Nephron progenitor cell (in vitro differentiated cells): ENCODE data around the gene SLC12A3.

Source experiments
- DNase-seq: peaks from one replicate; pipeline ENCODE4 v3.0.0; 2021
- H3K27ac Mint-ChIP-seq: 2 replicates; pipeline ENCODE4 v1.8.0; 2021; ENCODE audit warnings: mild to moderate bottlenecking, moderate library complexity, mixed read lengths
- H3K27me3 Mint-ChIP-seq: 2 replicates; pipeline ENCODE4 v1.8.0; 2021; ENCODE audit warnings: mild to moderate bottlenecking, low read depth, mixed read lengths; ENCODE audit not compliant: poor library complexity
- H3K36me3 Mint-ChIP-seq: 2 replicates; pipeline ENCODE4 v1.8.0; 2021; ENCODE audit warnings: low read depth, mixed read lengths
- H3K4me1 Mint-ChIP-seq: 2 replicates; pipeline ENCODE4 v1.8.0; 2021; ENCODE audit warnings: mixed read lengths
- H3K4me3 Mint-ChIP-seq: 2 replicates; pipeline ENCODE4 v1.8.0; 2021; ENCODE audit warnings: mild to moderate bottlenecking, moderate library complexity, mixed read lengths
- H3K9me3 Mint-ChIP-seq: 2 replicates; pipeline ENCODE4 v1.8.0; 2021; ENCODE audit warnings: mild to moderate bottlenecking, moderate library complexity, mixed read lengths
- CTCF ChIP-seq: fragments of 200-600 bp; sonication (generic); IDR thresholded peaks from 2 replicates; pipeline ENCODE4 v1.5.0; 2021; ENCODE audit warnings: antibody characterized with exemption

Gene SLC12A3

GRCh38 chr16:56833243-56833970, 31.6 kb upstream of the SLC12A3 start:
- TF ChIP-seq CTCF = no peak
- H3K9me3 Mint-ChIP-seq = no peaks in the 10 kb centered on the region
- DNase-seq = no peak
- peaks cover 61% of the 10 kb centered on the region for H3K36me3 Mint-ChIP-seq
- peaks cover 5% of the 10 kb centered on the region for H3K4me1 Mint-ChIP-seq
- H3K27me3 Mint-ChIP-seq = peaks cover 3% of the 10 kb centered on the region
- no peak overlapping the region for H3K4me3 Mint-ChIP-seq
- no peak overlapping the region for H3K27ac Mint-ChIP-seq

GRCh38 chr16:56835320-56835719, 29.7 kb upstream of the SLC12A3 start:
- Mint-ChIP-seq H3K27ac (no peak overlapping the region), H3K9me3 (no peaks in the 10 kb centered on the region), H3K27me3 (peaks cover 3% of the 10 kb centered on the region), H3K4me1 (peaks cover 3% of the 10 kb centered on the region), H3K4me3 (no peak overlapping the region), H3K36me3 (peaks cover 59% of the 10 kb centered on the region)
- no peak for TF ChIP-seq CTCF
- no peak for DNase-seq

GRCh38 chr16:56836410-56837230, 28.4 kb upstream of the SLC12A3 start:
- Mint-ChIP-seq H3K4me1 (no peaks in the 10 kb centered on the region), H3K36me3 (peaks cover 71% of the 10 kb centered on the region), H3K27me3 (peaks cover 3% of the 10 kb centered on the region), H3K9me3 (no peaks in the 10 kb centered on the region), H3K27ac (no peak overlapping the region), H3K4me3 (no peak overlapping the region)
- no peak for DNase-seq
- TF ChIP-seq CTCF = no peak

- Mint-ChIP-seq H3K9me3 (no peaks in the 10 kb centered on the region), H3K36me3 (peaks cover 68% of the 10 kb centered on the region), H3K4me1 (no peaks in the 10 kb centered on the region), H3K4me3 (no peak overlapping the region), H3K27ac (no peak overlapping the region), H3K27me3 (no peaks in the 10 kb centered on the region)
- DNase-seq = no peak
- no peak for TF ChIP-seq CTCF
Measured at GRCh38 chr16:56838622-56839337, 26.2 kb upstream of the SLC12A3 start.

- H3K36me3 Mint-ChIP-seq = peaks cover 67% of the 10 kb centered on the region
- no peak for TF ChIP-seq CTCF
- DNase-seq = no peak
- no peaks in the 10 kb centered on the region for H3K4me1 Mint-ChIP-seq
- no peaks in the 10 kb centered on the region for H3K27me3 Mint-ChIP-seq
- no peak overlapping the region for H3K27ac Mint-ChIP-seq
- no peak overlapping the region for H3K4me3 Mint-ChIP-seq
- no peaks in the 10 kb centered on the region for H3K9me3 Mint-ChIP-seq
Measured at GRCh38 chr16:56841233-56841632, 23.8 kb upstream of the SLC12A3 start.
